Kidney (tissue), 14 donors: ENCODE measurements around the gene CCDC136. TPM values are rescaled to one million over a fixed set of nuclear protein-coding genes. Genes with fewer than 3 reads are reported as not detected.

Experiments
- DNase-seq, 5 donors: peaks; one replicate each; pipeline ENCODE4 v3.0.0-alpha.2; 2013 to 2020
- FAIRE-seq: peaks from 2 replicates; lab custom pipeline; 2012; peaks lifted over from hg19 to GRCh38; lab: Jason Lieb, UNC
- H3K27ac ChIP-seq, 2 donors: one replicate each; pipeline ENCODE4 v1.7.0; 2013; ENCODE audit warnings: low read depth in 2 of 2, low read length in 2 of 2, inconsistent platforms in 1 of 2
- H3K27me3 ChIP-seq: one replicate; pipeline ENCODE4 v1.7.1; 2013; ENCODE audit warnings: low read length, inconsistent platforms; ENCODE audit not compliant: control insufficient read depth, insufficient read depth
- H3K36me3 ChIP-seq, 3 donors: one replicate each; pipeline versions ENCODE4 v1.7.0 to v1.7.1; 2013; ENCODE audit warnings: low read length in 3 of 3, control low read depth in 1 of 3, inconsistent platforms in 1 of 3; ENCODE audit not compliant: insufficient read depth in 3 of 3, control insufficient read depth in 2 of 3
- H3K4me1 ChIP-seq, 3 donors: one replicate each; pipeline versions ENCODE4 v1.7.0 to v1.7.1; 2013; ENCODE audit warnings: low read length in 3 of 3, inconsistent platforms in 1 of 3, low read depth in 1 of 3; ENCODE audit not compliant: control insufficient read depth in 2 of 3, insufficient read depth in 2 of 3
- H3K4me3 ChIP-seq, 3 donors: one replicate each; pipeline versions ENCODE4 v1.7.0 to v1.8.1; 2013; ENCODE audit warnings: low read length in 3 of 3, control low read depth in 1 of 3, inconsistent platforms in 1 of 3
- H3K9ac ChIP-seq, 3 donors: one replicate each; pipeline versions ENCODE4 v1.7.0 to v1.7.1; 2013; ENCODE audit warnings: low read length in 3 of 3, control low read depth in 1 of 3, inconsistent platforms in 1 of 3
- H3K9me3 ChIP-seq, 3 donors: one replicate each; pipeline versions ENCODE4 v1.7.0 to v1.7.1; 2013; ENCODE audit warnings: low read length in 3 of 3, control low read depth in 1 of 3, inconsistent platforms in 1 of 3; ENCODE audit not compliant: control insufficient read depth in 2 of 3, insufficient read depth in 1 of 3
- CTCF ChIP-seq: IDR thresholded peaks from 3 replicates; pipeline ENCODE4 v1.5.1; 2012; ENCODE audit warnings: mild to moderate bottlenecking, moderate library complexity, borderline replicate concordance; ENCODE audit not compliant: insufficient read depth; ENCODE audit errors: extremely low read depth
- intact Hi-C: fragments of 100-400 bp; cut with DNase I; formaldehyde crosslinking; loops from one replicate; pipeline ENCODE4 v1.11.1; 2022
- polyA plus RNA-seq: library from polyadenylated mRNA; stranded (reverse); fragments of 350-450 nt; fragmentation: Illumina TruSeq; extraction: RNeasy Lipid Tissue Mini Kit (QIAGEN cat#74804); gene quantifications from one replicate; pipeline ENCODE4 v1.2.3, GENCODE V29; 2014; ENCODE audit warnings: low read depth, low replicate concordance; ENCODE audit not compliant: insufficient read depth
- total RNA-seq: library from RNA; stranded (reverse); fragmentation: NEBNext Ultra II Directional; extraction: Animal tissue kit (Norgen Biotek cat#: 25700); gene quantifications from one replicate; pipeline ENCODE4 v1.2.1, GENCODE V29; 2021
- donor health status: control.
- donor health status: control.
- donor health status: control.
- donor health status: control.
- donor health status: control.
- donor health status: DM: yes; HTN: yes; CAD: no.
- donor health status: Normal renal cell carcinoma (clear cell type).

The CCDC136 gene
- total and polyA plus RNA-seq, 2 donors from 2014 or later = 1.4 to 4.2 TPM

GRCh38 chr7:128809363-128809762, 17.6 kb downstream of the CCDC136 start:
- intact Hi-C loops = no loop called here

GRCh38 chr7:128810473-128810872, 18.7 kb downstream of the CCDC136 start:
- no peaks in the 10 kb centered on the region for H3K9me3 ChIP-seq
- intact Hi-C loops = no loop called here
- TF ChIP-seq CTCF = no peak
- no peak overlapping the region for H3K27ac ChIP-seq
- no peak overlapping the region for H3K4me3 ChIP-seq
- DNase-seq (no peak), FAIRE-seq (no peak)
- no peaks in the 10 kb centered on the region for H3K4me1 ChIP-seq
- no peaks in the 10 kb centered on the region for H3K27me3 ChIP-seq
- H3K36me3 ChIP-seq = no peaks in the 10 kb centered on the region
- no peak overlapping the region for H3K9ac ChIP-seq

More at GRCh38 chr7:128809363-128809762, 17.6 kb downstream of the CCDC136 start:
- Histone ChIP-seq H3K9me3 (no peaks in the 10 kb centered on the region), H3K27ac (no peak overlapping the region), H3K9ac (no peak overlapping the region), H3K4me1 (no peaks in the 10 kb centered on the region), H3K27me3 (no peaks in the 10 kb centered on the region), H3K4me3 (no peak overlapping the region), H3K36me3 (no peaks in the 10 kb centered on the region)
- no peak for TF ChIP-seq CTCF
- FAIRE-seq (no peak), DNase-seq (no peak)

GRCh38 chr7:128810997-128811396, 19.2 kb downstream of the CCDC136 start:
- no peaks in the 10 kb centered on the region for H3K27me3 ChIP-seq
- H3K4me3 ChIP-seq = no peak overlapping the region
- no peaks in the 10 kb centered on the region for H3K9me3 ChIP-seq
- H3K36me3 ChIP-seq = no peaks in the 10 kb centered on the region
- intact Hi-C loops = no loop called here
- no peak for DNase-seq
- no peak overlapping the region for H3K9ac ChIP-seq
- no peak overlapping the region for H3K27ac ChIP-seq
- no peak for FAIRE-seq
- no peaks in the 10 kb centered on the region for H3K4me1 ChIP-seq
- no peak for TF ChIP-seq CTCF
